NCI-H526 (cell line): ENCODE measurements around the gene KBTBD12.

Source experiments
- DNase-seq, 2 experiments: peaks; one replicate each; lab custom pipeline; 2025; lab: John Stamatoyannopoulos, UW

Gene KBTBD12

GRCh38 chr3:127953091-127954035 is 38.3 kb downstream of the KBTBD12 start:
- no peak for DNase-seq

GRCh38 chr3:127954640-127955039 is 39.6 kb downstream of the KBTBD12 start:
- no peak for DNase-seq

- no peak for DNase-seq
Observed at GRCh38 chr3:127955728-127956127, 40.7 kb downstream of the KBTBD12 start.

- DNase-seq: no peak
Observed at GRCh38 chr3:127959041-127959440, 44.0 kb downstream of the KBTBD12 start.

GRCh38 chr3:127959873-127960272 is 44.8 kb downstream of the KBTBD12 start:
- peak; percentile 24 to 83 for DNase-seq

- no peak for DNase-seq
Observed at GRCh38 chr3:127960421-127960965, 45.5 kb downstream of the KBTBD12 start.

GRCh38 chr3:127961124-127961523 is 46.1 kb downstream of the KBTBD12 start:
- no peak for DNase-seq

- no peak for DNase-seq
Observed at GRCh38 chr3:127961963-127962362, 46.9 kb downstream of the KBTBD12 start.

GRCh38 chr3:127962937-127963336 is 47.9 kb downstream of the KBTBD12 start:
- no peak for DNase-seq

GRCh38 chr3:127964053-127964452 is 49.0 kb downstream of the KBTBD12 start:
- no peak for DNase-seq

GRCh38 chr3:127964816-127965215 is 49.8 kb downstream of the KBTBD12 start:
- DNase-seq: no peak

- DNase-seq: no peak
Observed at GRCh38 chr3:127967316-127967715, 52.3 kb downstream of the KBTBD12 start.

- peak; percentile 35 to 80 for DNase-seq
Observed at GRCh38 chr3:127970966-127971592, 56.0 kb downstream of the KBTBD12 start.

- no peak for DNase-seq
Observed at GRCh38 chr3:127974226-127974625, 59.2 kb downstream of the KBTBD12 start.

- DNase-seq: no peak
Observed at GRCh38 chr3:127975153-127976029, 60.4 kb downstream of the KBTBD12 start.

GRCh38 chr3:127978636-127979035 is 63.6 kb downstream of the KBTBD12 start:
- no peak for DNase-seq

- no peak for DNase-seq
Observed at GRCh38 chr3:127979473-127979872, 64.4 kb downstream of the KBTBD12 start.

- DNase-seq: no peak
Observed at GRCh38 chr3:127981097-127981496, 66.1 kb downstream of the KBTBD12 start.

- DNase-seq: no peak
Observed at GRCh38 chr3:127982155-127982554, 67.1 kb downstream of the KBTBD12 start.

GRCh38 chr3:127984241-127984975 is 69.4 kb downstream of the KBTBD12 start:
- DNase-seq: no peak

GRCh38 chr3:127985216-127985615 is 70.2 kb downstream of the KBTBD12 start:
- DNase-seq: no peak
